ENCODE data around the gene TEKT2.

Gene TEKT2

DNA sequence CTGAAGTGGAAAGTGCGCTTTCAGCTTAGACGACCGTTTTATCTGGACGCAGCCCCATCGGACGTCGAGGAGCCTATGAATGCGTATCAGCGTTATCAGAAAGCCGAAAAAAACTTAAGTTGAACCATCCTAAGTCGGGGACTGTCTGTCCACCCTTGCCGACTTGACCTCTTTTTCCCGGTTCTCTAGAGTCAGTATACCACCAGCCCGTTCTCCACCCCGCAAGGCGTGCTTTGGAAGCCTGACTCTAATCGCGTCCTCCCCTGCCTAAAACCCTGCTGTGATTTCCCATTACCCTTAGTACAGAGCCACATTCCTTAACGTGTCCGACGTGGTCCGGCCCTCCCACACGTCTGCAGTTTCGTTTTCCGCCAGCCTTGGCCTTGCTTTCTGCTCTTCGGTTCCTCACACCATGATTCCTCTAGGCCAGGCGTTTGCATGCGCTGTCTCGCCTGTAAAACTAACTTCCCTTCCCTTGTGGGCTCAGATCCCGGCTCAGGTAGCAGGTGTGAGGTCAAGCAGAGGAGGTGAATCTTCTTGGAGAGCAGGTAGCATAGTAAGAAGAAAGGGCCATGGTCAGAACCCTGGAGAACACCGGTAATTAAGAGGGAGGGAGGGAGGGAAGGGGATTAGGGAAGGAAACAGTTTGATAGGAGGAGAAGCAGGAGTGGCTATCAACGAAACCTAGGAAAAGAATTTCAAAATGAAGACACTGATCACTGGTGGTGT lies 5.7 kb downstream of the TEKT2 start (continued):
- TF ChIP-seq ZBTB48 (tag by site-specific recombination; IDR thresholded peaks at IDR 0.05) (no peak), ZNF777 (tag by site-specific recombination; IDR thresholded peaks at IDR 0.05; ENCODE audit: borderline replicate concordance) (no peak), ZNF76 (tag by site-specific recombination; IDR thresholded peaks at IDR 0.05; ENCODE audit: borderline replicate concordance, low read depth) (peak; percentile 53), WT1 (tag by site-specific recombination; IDR thresholded peaks at IDR 0.05) (peak; percentile 62), ZIC2 (tag by site-specific recombination; IDR thresholded peaks at IDR 0.05) (peak; percentile 47), ZEB2 (tag by site-specific recombination; IDR thresholded peaks at IDR 0.05) (no peak), ZFHX2 (tag by site-specific recombination; conservative IDR thresholded peaks at IDR 0.05) (peak; percentile 50), GFI1B (tag by site-specific recombination; IDR thresholded peaks at IDR 0.05) (peak; percentile 42; the same call in 1 of the 2 replicates), ZNF548 (tag by site-specific recombination; IDR thresholded peaks at IDR 0.05) (no peak), SP7 (tag by site-specific recombination; IDR thresholded peaks at IDR 0.05) (peak; percentile 26; the same call in 1 of the 2 replicates), GLIS2 (tag by site-specific recombination; IDR thresholded peaks at IDR 0.05) (no peak), KLF7 (tag by site-specific recombination; IDR thresholded peaks at IDR 0.05; ENCODE audit: borderline replicate concordance) (no peak), KLF9 (tag by site-specific recombination; IDR thresholded peaks at IDR 0.05; ENCODE audit: low read depth) (no peak)
- TF ChIP-seq, protein P1, sequence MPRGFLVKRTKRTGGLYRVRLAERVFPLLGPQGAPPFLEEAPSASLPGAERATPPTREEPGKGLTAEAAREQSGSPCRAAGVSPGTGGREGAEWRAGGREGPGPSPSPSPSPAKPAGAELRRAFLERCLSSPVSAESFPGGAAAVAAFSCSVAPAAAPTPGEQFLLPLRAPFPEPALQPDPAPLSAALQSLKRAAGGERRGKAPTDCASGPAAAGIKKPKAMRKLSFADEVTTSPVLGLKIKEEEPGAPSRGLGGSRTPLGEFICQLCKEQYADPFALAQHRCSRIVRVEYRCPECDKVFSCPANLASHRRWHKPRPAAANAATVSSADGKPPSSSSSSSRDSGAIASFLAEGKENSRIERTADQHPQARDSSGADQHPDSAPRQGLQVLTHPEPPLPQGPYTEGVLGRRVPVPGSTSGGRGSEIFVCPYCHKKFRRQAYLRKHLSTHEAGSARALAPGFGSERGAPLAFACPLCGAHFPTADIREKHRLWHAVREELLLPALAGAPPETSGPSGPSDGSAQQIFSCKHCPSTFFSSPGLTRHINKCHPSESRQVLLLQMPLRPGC (tag by site-specific recombination; IDR thresholded peaks at IDR 0.05): peak; percentile 46
- TF ChIP-seq, protein P2, sequence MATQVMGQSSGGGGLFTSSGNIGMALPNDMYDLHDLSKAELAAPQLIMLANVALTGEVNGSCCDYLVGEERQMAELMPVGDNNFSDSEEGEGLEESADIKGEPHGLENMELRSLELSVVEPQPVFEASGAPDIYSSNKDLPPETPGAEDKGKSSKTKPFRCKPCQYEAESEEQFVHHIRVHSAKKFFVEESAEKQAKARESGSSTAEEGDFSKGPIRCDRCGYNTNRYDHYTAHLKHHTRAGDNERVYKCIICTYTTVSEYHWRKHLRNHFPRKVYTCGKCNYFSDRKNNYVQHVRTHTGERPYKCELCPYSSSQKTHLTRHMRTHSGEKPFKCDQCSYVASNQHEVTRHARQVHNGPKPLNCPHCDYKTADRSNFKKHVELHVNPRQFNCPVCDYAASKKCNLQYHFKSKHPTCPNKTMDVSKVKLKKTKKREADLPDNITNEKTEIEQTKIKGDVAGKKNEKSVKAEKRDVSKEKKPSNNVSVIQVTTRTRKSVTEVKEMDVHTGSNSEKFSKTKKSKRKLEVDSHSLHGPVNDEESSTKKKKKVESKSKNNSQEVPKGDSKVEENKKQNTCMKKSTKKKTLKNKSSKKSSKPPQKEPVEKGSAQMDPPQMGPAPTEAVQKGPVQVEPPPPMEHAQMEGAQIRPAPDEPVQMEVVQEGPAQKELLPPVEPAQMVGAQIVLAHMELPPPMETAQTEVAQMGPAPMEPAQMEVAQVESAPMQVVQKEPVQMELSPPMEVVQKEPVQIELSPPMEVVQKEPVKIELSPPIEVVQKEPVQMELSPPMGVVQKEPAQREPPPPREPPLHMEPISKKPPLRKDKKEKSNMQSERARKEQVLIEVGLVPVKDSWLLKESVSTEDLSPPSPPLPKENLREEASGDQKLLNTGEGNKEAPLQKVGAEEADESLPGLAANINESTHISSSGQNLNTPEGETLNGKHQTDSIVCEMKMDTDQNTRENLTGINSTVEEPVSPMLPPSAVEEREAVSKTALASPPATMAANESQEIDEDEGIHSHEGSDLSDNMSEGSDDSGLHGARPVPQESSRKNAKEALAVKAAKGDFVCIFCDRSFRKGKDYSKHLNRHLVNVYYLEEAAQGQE (tag by site-specific recombination; IDR thresholded peaks at IDR 0.05): peak; percentile 52

DNA sequence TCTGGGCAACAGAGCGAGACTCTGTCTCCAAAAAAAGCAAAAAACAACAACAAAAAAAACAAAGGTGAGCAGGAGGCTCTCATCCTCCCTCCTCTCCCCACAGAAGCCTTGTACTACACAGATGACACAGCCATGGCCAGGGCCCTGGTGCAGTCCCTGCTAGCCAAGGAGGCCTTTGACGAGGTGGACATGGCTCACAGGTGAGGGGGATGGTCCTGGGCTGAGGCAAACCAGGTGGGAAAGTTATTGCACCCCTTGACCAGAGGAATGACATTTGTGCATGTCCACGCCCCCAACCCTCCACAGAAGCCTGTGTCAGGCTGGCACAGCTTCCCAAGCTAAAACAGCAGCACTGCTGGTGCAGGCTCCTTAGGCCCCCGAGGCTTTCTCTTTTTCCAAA lies 7.2 kb downstream of the TEKT2 start:
- TF ChIP-seq ZNF785 (tag by site-specific recombination; IDR thresholded peaks at IDR 0.05) (no peak), GLIS2 (tag by site-specific recombination; IDR thresholded peaks at IDR 0.05) (no peak), FEZF1 (tag by site-specific recombination; IDR thresholded peaks at IDR 0.05) (no peak), ZSCAN23 (tag by site-specific recombination; IDR thresholded peaks at IDR 0.05) (no peak), ZNF146 (tag by site-specific recombination; IDR thresholded peaks at IDR 0.05) (no peak), ZNF548 (tag by site-specific recombination; IDR thresholded peaks at IDR 0.05) (no peak), ZNF239 (tag by site-specific recombination; IDR thresholded peaks at IDR 0.05) (no peak), KLF16 (tag by site-specific recombination; IDR thresholded peaks at IDR 0.05) (no peak), ZNF155 (tag by site-specific recombination; IDR thresholded peaks at IDR 0.05) (no peak), BCL11B (tag by site-specific recombination; IDR thresholded peaks at IDR 0.05; ENCODE audit: low read depth) (no peak)
- CTCF ChIA-PET: interaction anchor here (0.7 to 1.6 kb wide), 4 partner anchors 9 to 58 kb away, joined by 3 to 7 read pairs (median 4); partner anchors contain the start of gene TRAPPC3
- Histone ChIP-seq H3K27ac (ENCODE audit: extremely low read depth, low read depth, low read length) (no peak overlapping the region), H3K4me3 (ENCODE audit: low read depth, low read length) (no peak overlapping the region), H3K36me3 (ENCODE audit: control insufficient read depth in 2 of 2, insufficient read depth in 1 of 2, low read length in 2 of 2) (peaks cover 4 to 63% of the 10 kb centered on the region in 2 experiments; a peak in 2 of 3 replicates), H3K4me1 (ENCODE audit: control insufficient read depth, insufficient read depth, low read length) (no peaks in the 10 kb centered on the region), H3K9me3 (ENCODE audit: control insufficient read depth, insufficient read depth, low read depth, low read length) (no peaks in the 10 kb centered on the region)
- POLR2A ChIA-PET: no interaction called here

All from HEK293 (cell line).